Loucy (cell line): ENCODE data around the gene ZNF436.

Experiments
- H2AFZ ChIP-seq: fragments of 200-600 bp; sonication (generic); 2 replicates; pipeline ENCODE4 v1.6.0; 2016; ENCODE audit warnings: antibody characterized with exemption, mild to moderate bottlenecking, low read length, moderate library complexity
- H3F3A ChIP-seq: fragments of 200-600 bp; 2 replicates; pipeline ENCODE4 v1.6.0; 2016; ENCODE audit warnings: antibody characterized with exemption, low read depth, mild to moderate bottlenecking
- H3K27me3 ChIP-seq: fragments of 200-600 bp; sonication (generic); 2 replicates; pipeline ENCODE4 v1.6.1; 2014; ENCODE audit warnings: low read length, mild to moderate bottlenecking; ENCODE audit not compliant: insufficient read depth, poor library complexity, severe bottlenecking
- H3K36me3 ChIP-seq: fragments of 200-600 bp; sonication (generic); 2 replicates; pipeline ENCODE4 v1.6.1; 2016; ENCODE audit warnings: low read length; ENCODE audit not compliant: insufficient read depth
- H3K4me1 ChIP-seq: fragments of 200-600 bp; sonication (generic); 2 replicates; pipeline ENCODE4 v1.5.1; 2014; ENCODE audit warnings: low read length, mild to moderate bottlenecking; ENCODE audit not compliant: insufficient read depth, poor library complexity, severe bottlenecking
- H3K4me2 ChIP-seq: fragments of 200-600 bp; sonication (generic); 2 replicates; pipeline ENCODE4 v1.6.0; 2014; ENCODE audit warnings: antibody characterized with exemption, low read length, low read depth, mild to moderate bottlenecking; ENCODE audit not compliant: poor library complexity, severe bottlenecking
- H3K4me3 ChIP-seq: fragments of 200-600 bp; sonication (generic); 2 replicates; pipeline ENCODE4 v1.5.1; 2014; ENCODE audit warnings: low read length, mild to moderate bottlenecking, mixed read lengths; ENCODE audit not compliant: poor library complexity, severe bottlenecking
- H3K79me2 ChIP-seq: fragments of 200-600 bp; sonication (generic); 2 replicates; pipeline ENCODE4 v1.6.1; 2014; ENCODE audit warnings: low read length; ENCODE audit not compliant: insufficient read depth
- H3K9ac ChIP-seq: fragments of 200-600 bp; sonication (generic); 2 replicates; pipeline ENCODE4 v1.6.0; 2014; ENCODE audit warnings: mild to moderate bottlenecking, low read depth, low read length, moderate library complexity; ENCODE audit not compliant: poor library complexity, severe bottlenecking
- H3K9me2 ChIP-seq: fragments of 200-600 bp; sonication (generic); replicated peaks from 2 replicates; pipeline ENCODE4 v1.6.1; 2016; ENCODE audit warnings: low read depth, low read length, mixed read lengths
- H3K9me3 ChIP-seq: fragments of 200-600 bp; sonication (generic); 2 replicates; pipeline ENCODE4 v1.6.1; 2014; ENCODE audit warnings: mild to moderate bottlenecking, antibody characterized with exemption, low read length, low read depth; ENCODE audit not compliant: insufficient read depth
- H4K20me1 ChIP-seq: fragments of 200-600 bp; sonication (generic); 2 replicates; pipeline ENCODE4 v1.6.0; 2014; ENCODE audit warnings: antibody characterized with exemption, low read length, mild to moderate bottlenecking; ENCODE audit not compliant: insufficient read depth, poor library complexity, severe bottlenecking
- CTCF ChIP-seq: fragments of 200-600 bp; sonication (generic); conservative IDR thresholded peaks from 2 replicates; pipeline ENCODE4 v1.5.1; 2014; ENCODE audit warnings: mild to moderate bottlenecking, antibody characterized with exemption, low read length
- EZH2phosphoT487 ChIP-seq: fragments of 200-600 bp; IDR thresholded peaks from 2 replicates; pipeline ENCODE4 v1.6.1; 2018; ENCODE audit warnings: antibody characterized with exemption, mild to moderate bottlenecking, moderate library complexity, borderline replicate concordance

ZNF436 gene

GRCh38 chr1:23400324-23401114 is 30.9 kb upstream of the ZNF436 start:
- no peak overlapping the region for H2AFZ ChIP-seq
- no peaks in the 10 kb centered on the region for H3K27me3 ChIP-seq
- peaks cover 13% of the 10 kb centered on the region for H3K4me1 ChIP-seq
- H4K20me1 ChIP-seq: no peaks in the 10 kb centered on the region
- no peak overlapping the region for H3K4me3 ChIP-seq
- no peak overlapping the region for H3K9ac ChIP-seq
- no peaks in the 10 kb centered on the region for H3K9me2 ChIP-seq
- no peaks in the 10 kb centered on the region for H3K79me2 ChIP-seq
- H3K4me2 ChIP-seq: no peak overlapping the region
- H3K9me3 ChIP-seq: no peaks in the 10 kb centered on the region
- H3F3A ChIP-seq: no peaks in the 10 kb centered on the region
- no peaks in the 10 kb centered on the region for H3K36me3 ChIP-seq
- TF ChIP-seq EZH2phosphoT487: no peak
- no peak for TF ChIP-seq CTCF

DNA sequence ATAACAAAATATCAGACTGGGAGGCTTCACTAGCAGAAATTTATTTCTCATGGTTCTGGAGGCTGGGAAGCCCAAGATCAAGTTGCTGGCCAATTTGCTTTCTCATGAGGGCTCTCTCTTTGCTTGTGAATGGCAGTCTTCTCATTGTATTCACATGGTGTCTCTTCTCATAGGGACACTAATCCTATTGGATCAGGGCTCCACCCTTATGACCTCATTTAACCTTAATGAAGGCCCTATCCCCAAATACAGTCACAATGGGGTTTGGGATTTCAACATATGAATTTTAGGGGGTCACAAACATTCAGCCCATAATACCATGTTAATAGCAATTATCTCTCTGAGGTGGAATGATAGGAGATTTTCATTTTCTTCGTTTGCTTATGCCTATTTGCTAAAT is 29.6 kb upstream of the ZNF436 start:
- Histone ChIP-seq H3K4me3 (no peak overlapping the region), H3K9me2 (no peaks in the 10 kb centered on the region), H3K36me3 (no peaks in the 10 kb centered on the region), H3K9ac (no peak overlapping the region), H3K9me3 (no peaks in the 10 kb centered on the region), H3K27me3 (no peaks in the 10 kb centered on the region), H3F3A (no peaks in the 10 kb centered on the region), H2AFZ (no peak overlapping the region), H3K4me2 (no peak overlapping the region), H4K20me1 (no peaks in the 10 kb centered on the region), H3K79me2 (no peaks in the 10 kb centered on the region), H3K4me1 (peaks cover 13% of the 10 kb centered on the region)
- no peak for TF ChIP-seq EZH2phosphoT487
- no peak for TF ChIP-seq CTCF

GRCh38 chr1:23397908-23398307 is 28.3 kb upstream of the ZNF436 start:
- H3K9me3 ChIP-seq: no peaks in the 10 kb centered on the region
- no peak overlapping the region for H2AFZ ChIP-seq
- no peaks in the 10 kb centered on the region for H3K9me2 ChIP-seq
- H3K27me3 ChIP-seq: no peaks in the 10 kb centered on the region
- no peak overlapping the region for H3K9ac ChIP-seq
- H3K4me2 ChIP-seq: no peak overlapping the region
- TF ChIP-seq CTCF: no peak
- no peak for TF ChIP-seq EZH2phosphoT487
- H3K4me1 ChIP-seq: peaks cover 4% of the 10 kb centered on the region
- no peaks in the 10 kb centered on the region for H3K36me3 ChIP-seq
- H3F3A ChIP-seq: no peaks in the 10 kb centered on the region
- H4K20me1 ChIP-seq: no peaks in the 10 kb centered on the region
- H3K4me3 ChIP-seq: no peak overlapping the region
- H3K79me2 ChIP-seq: no peaks in the 10 kb centered on the region
